HepG2 (cell line): ENCODE data around the gene CALM1. TPM values are rescaled to one million over a fixed set of nuclear protein-coding genes. Genes with fewer than 3 reads are reported as not detected.

ENCODE experiments used
- ATAC-seq: fragments of 200-7000 bp; cut with Tn5 transposase; 3 replicates; pipeline ENCODE4 v1.9.1; 2020; ENCODE audit warnings: mild to moderate bottlenecking, moderate library complexity
- BruUV-seq: library from RNA; stranded (reverse); fragments of 400-500 nt; replicated peaks from 2 replicates; lab custom pipeline; 2021; lab: Mats Ljungman, UMichigan
- CTCF ChIA-PET: fragments of 300-600 bp; formaldehyde crosslinking; extraction: SDS; loops from one replicate; lab custom pipeline; 2021; ENCODE audit warnings: low total read pairs, inconsistent platforms, low intra/inter-chr PET ratio; lab: Yijun Ruan, JAX
- POLR2A ChIA-PET: fragments of 350-600 bp; sonication (Branson Sonifier 250); formaldehyde crosslinking; loops from one replicate; lab custom pipeline; 2020; ENCODE audit warnings: antibody characterized with exemption, inconsistent platforms; lab: Yijun Ruan, JAX
- DNase-seq: peaks from one replicate; pipeline ENCODE4 v3.0.0-alpha.2; 2015; ENCODE audit warnings: low spot score
- FAIRE-seq: peaks from 3 replicates; lab custom pipeline; 2011; peaks lifted over from hg19 to GRCh38; lab: Jason Lieb, UNC
- H2AFZ ChIP-seq: one replicate; pipeline ENCODE4 v1.6.1; 2011; ENCODE audit warnings: low read length, inconsistent platforms
- H3K27ac ChIP-seq: fragments of 300-600 bp; 3 replicates; pipeline ENCODE4 v1.8.0; 2011; ENCODE audit warnings: mixed run types, mild to moderate bottlenecking, mixed read lengths, low read length, inconsistent platforms; ENCODE audit not compliant: insufficient read depth; ENCODE audit errors: extremely low read length
- H3K27me3 ChIP-seq, 2 experiments: fragments of 200-600 bp in 1 of 2; 2 replicates in 1 of 2; 3 replicates in 1 of 2; pipeline versions ENCODE4 v1.6.0 to v1.8.0; 2011; ENCODE audit warnings: low read length in 2 of 2, mild to moderate bottlenecking in 2 of 2, moderate library complexity in 2 of 2, inconsistent platforms in 1 of 2; ENCODE audit not compliant: insufficient read depth in 2 of 2, control insufficient read depth in 1 of 2
- H3K36me3 ChIP-seq, 2 experiments: fragments of 200-600 bp in 1 of 2; replicated peaks in 1 of 2; 2 replicates in 1 of 2; 3 replicates in 1 of 2; pipeline versions ENCODE4 v1.5.1 to v1.8.0; 2011; ENCODE audit warnings: low read length in 2 of 2, inconsistent platforms in 1 of 2; ENCODE audit not compliant: insufficient read depth in 2 of 2, control insufficient read depth in 1 of 2
- H3K4me1 ChIP-seq: 2 replicates; pipeline ENCODE4 v1.5.1; 2012; ENCODE audit warnings: low read length, inconsistent platforms; ENCODE audit not compliant: insufficient read depth
- H3K4me2 ChIP-seq: 2 replicates; pipeline ENCODE4 v1.6.0; 2011; ENCODE audit warnings: low read depth, low read length, inconsistent platforms
- H3K4me3 ChIP-seq, 3 experiments: fragments of 200-600 bp in 1 of 3; sonication (generic), shearing (Covaris generic) in 1 of 3; replicated peaks in 1 of 3; 2 replicates each; pipeline ENCODE4 v1.5.1; 2011 to 2016; ENCODE audit warnings: low read length in 3 of 3, inconsistent platforms in 2 of 3, low read depth in 2 of 3, mild to moderate bottlenecking in 2 of 3, control low read depth in 1 of 3, mixed read lengths in 1 of 3; ENCODE audit not compliant: insufficient read depth in 1 of 3
- H3K79me2 ChIP-seq: one replicate; pipeline ENCODE4 v1.6.1; 2011; ENCODE audit warnings: low read length, inconsistent platforms; ENCODE audit not compliant: insufficient read depth
- H3K9ac ChIP-seq: 2 replicates; pipeline ENCODE4 v1.6.0; 2011; ENCODE audit warnings: mild to moderate bottlenecking, low read depth, low read length, inconsistent platforms; ENCODE audit not compliant: insufficient read depth
- H3K9me3 ChIP-seq: 2 replicates; pipeline ENCODE4 v1.5.1; 2012; ENCODE audit warnings: mild to moderate bottlenecking, low read length
- H4K20me1 ChIP-seq: 2 replicates; pipeline ENCODE4 v1.6.0; 2011; ENCODE audit warnings: inconsistent platforms, mild to moderate bottlenecking, low read length, moderate library complexity; ENCODE audit not compliant: insufficient read depth
- ATF3 ChIP-seq: sonication (generic); formaldehyde crosslinking; IDR thresholded peaks from 2 replicates; pipeline ENCODE4 v1.4.0; 2020; ENCODE audit warnings: missing genetic modification reagents
- BRF2 ChIP-seq: sonication (generic); formaldehyde crosslinking; IDR thresholded peaks from 2 replicates; pipeline ENCODE4 v1.8.1; 2022; ENCODE audit warnings: mild to moderate bottlenecking, missing genetic modification reagents
- CHD4 ChIP-seq: fragments of 200-600 bp; sonication (generic); IDR thresholded peaks from 2 replicates; pipeline ENCODE4 v1.7.0; 2017; ENCODE audit warnings: mild to moderate bottlenecking, low read length, borderline replicate concordance
- MNT ChIP-seq: fragments of 450-650 bp; IDR thresholded peaks from 2 replicates; pipeline ENCODE4 v1.6.1; 2016
- ONECUT2 ChIP-seq: sonication (generic); formaldehyde crosslinking; IDR thresholded peaks from 2 replicates; pipeline ENCODE4 v1.4.0; 2020; ENCODE audit warnings: missing genetic modification reagents
- RBFOX2 ChIP-seq: fragments of 200-400 bp; formaldehyde crosslinking; IDR thresholded peaks from 2 replicates; pipeline ENCODE4 v1.6.1; 2017; ENCODE audit warnings: low read depth, mild to moderate bottlenecking, low read length
- RFX1 ChIP-seq: fragments of 450-650 bp; IDR thresholded peaks from 2 replicates; pipeline ENCODE4 v1.6.1; 2017
- SMARCC2 ChIP-seq: fragments of 450-650 bp; IDR thresholded peaks from 2 replicates; pipeline ENCODE4 v1.6.1; 2017; ENCODE audit warnings: antibody characterized with exemption, mild to moderate bottlenecking
- SNAPC2 ChIP-seq: sonication (generic); formaldehyde crosslinking; IDR thresholded peaks from 2 replicates; pipeline ENCODE4 v1.8.1; 2022; ENCODE audit warnings: mild to moderate bottlenecking, missing genetic modification reagents
- TAF15 ChIP-seq: fragments of 200-400 bp; formaldehyde crosslinking; IDR thresholded peaks from one replicate; pipeline ENCODE4 v1.6.1; 2018; ENCODE audit warnings: mild to moderate bottlenecking, low read depth, low read length; ENCODE audit not compliant: poor library complexity, severe bottlenecking
- ZHX1 ChIP-seq: sonication (generic); formaldehyde crosslinking; IDR thresholded peaks from 2 replicates; pipeline ENCODE4 v1.8.1; 2022; ENCODE audit warnings: low read depth, mild to moderate bottlenecking, missing genetic modification reagents
- ZMAT3 ChIP-seq: sonication (generic); formaldehyde crosslinking; conservative IDR thresholded peaks from 2 replicates; pipeline ENCODE4 v1.7.0; 2021; ENCODE audit warnings: missing genetic modification reagents
- ZNF143 ChIP-seq: sonication (generic); formaldehyde crosslinking; IDR thresholded peaks from 2 replicates; pipeline ENCODE4 v1.4.0; 2020; ENCODE audit warnings: missing genetic modification reagents
- ZNF160 ChIP-seq: sonication (generic); formaldehyde crosslinking; IDR thresholded peaks from 2 replicates; pipeline ENCODE4 v1.8.0; 2022; ENCODE audit warnings: mild to moderate bottlenecking, inconsistent platforms, missing genetic modification reagents
- ZNF180 ChIP-seq: sonication (generic); formaldehyde crosslinking; IDR thresholded peaks from 2 replicates; pipeline ENCODE4 v1.4.0; 2020; ENCODE audit warnings: low read depth, missing genetic modification reagents, borderline replicate concordance
- ZNF282 ChIP-seq: fragments of 450-650 bp; IDR thresholded peaks from 2 replicates; pipeline ENCODE4 v1.6.1; 2018; ENCODE audit not compliant: partially characterized antibody
- ZNF549 ChIP-seq: sonication (generic); formaldehyde crosslinking; IDR thresholded peaks from 2 replicates; pipeline ENCODE4 v1.5.0; 2020; ENCODE audit warnings: missing genetic modification reagents
- ZNF556 ChIP-seq: sonication (generic); formaldehyde crosslinking; IDR thresholded peaks from 2 replicates; pipeline ENCODE4 v1.4.0; 2020; ENCODE audit warnings: mild to moderate bottlenecking, missing genetic modification reagents, borderline replicate concordance
- whole genome bisulfite sequencing: methylation state at CpG from one replicate; pipeline ENCODE4 v1.1.6; 2017; ENCODE audit warnings: low lambda C conversion rate; 5-methylcytosine and 5-hydroxymethylcytosine counted together
- in situ Hi-C: cut with HindIII; loops from 2 replicates; pipeline ENCODE4 v1.10.0; 2017; ENCODE audit warnings: low pct_unique_long_range_greater_than_20kb; ENCODE audit not compliant: extremely low pct_ligation_motif_present
- intact Hi-C: fragments of 100-400 bp; cut with micrococcal nuclease; formaldehyde crosslinking; loops from one replicate; pipeline ENCODE4 v1.10.0; 2022; ENCODE audit not compliant: unreplicated experiment
- polyA plus RNA-seq, 8 experiments: library from polyadenylated mRNA; depleted of rRNA in 3 of 8; stranded (reverse) in 7 of 8; unstranded in 1 of 8; fragments of >200 nt; fragmentation: Illumina TruSeq in 4 of 8; extraction: Trizol in 4 of 8; gene quantifications; 2 replicates each; pipeline versions ENCODE4 v1.2.1 to v1.2.3, GENCODE V29; 2011 to 2016; ENCODE audit warnings: low read depth in 4 of 8, missing spikeins in 1 of 8, mixed read lengths in 1 of 8; ENCODE audit not compliant: insufficient read depth in 1 of 8
- total RNA-seq, 5 experiments: library from RNA; depleted of rRNA; stranded (reverse); fragments of >200 nt; fragmentation: Illumina TruSeq; extraction: Trizol; gene quantifications; 2 replicates each; pipeline ENCODE4 v1.2.3, GENCODE V29; 2016; ENCODE audit warnings: low read depth in 1 of 5

CALM1 gene
- total and polyA plus RNA-seq, 2 of the 13 experiments (the other 11 are each of a cell fraction or from before 2014, with no cell fraction given) = 110 to 238 TPM

- TF ChIP-seq ZNF143 = no peak
- TF ChIP-seq SNAPC2 (CRISPR knock-in tag) = no peak
These were observed 26.3 kb downstream of the CALM1 start (continued) for GRCh38 chr14:90423166-90423565.

- no peaks in the 10 kb centered on the region for H4K20me1 ChIP-seq
- no peak overlapping the region for H3K4me2 ChIP-seq
- CTCF ChIA-PET = no interaction called here
- no peak overlapping the region for H2AFZ ChIP-seq
- peaks cover 12% of the 10 kb centered on the region for H3K4me1 ChIP-seq
- in situ Hi-C loops (no loop called here), intact Hi-C loops (no loop called here)
- BruUV-seq = no TSS peak
- no peaks in the 10 kb centered on the region for H3K36me3 ChIP-seq
- no peak overlapping the region for H3K27ac ChIP-seq
- H3K4me3 ChIP-seq = no peak overlapping the region
- DNase-seq (no peak), FAIRE-seq (no peak), ATAC-seq (no peak)
- peaks cover 4 to 20% of the 10 kb centered on the region in 2 experiments; a peak in 2 of 5 replicates for H3K27me3 ChIP-seq
- H3K9ac ChIP-seq = no peak overlapping the region
- H3K79me2 ChIP-seq = no peaks in the 10 kb centered on the region
- 5% methylated on average over 4 of the region's 6 CpGs for WGBS
- no peaks in the 10 kb centered on the region for H3K9me3 ChIP-seq
- TF ChIP-seq ZMAT3 (CRISPR knock-in tag) (no peak), ZNF160 (CRISPR knock-in tag) (no peak), ZHX1 (CRISPR knock-in tag) (no peak), ONECUT2 (CRISPR knock-in tag) (no peak), ZNF556 (no peak), BRF2 (CRISPR knock-in tag) (no peak), MNT (no peak), RBFOX2 (no peak), TAF15 (no peak), ZNF282 (no peak), ATF3 (CRISPR knock-in tag) (no peak), SMARCC2 (no peak), ZNF180 (no peak), CHD4 (no peak), RFX1 (no peak), ZNF549 (CRISPR knock-in tag) (no peak)
- POLR2A ChIA-PET = no interaction called here
These were observed 27.2 kb downstream of the CALM1 start for GRCh38 chr14:90424075-90424474.
